Thoracic aorta (tissue), 2 donors: ENCODE measurements around the gene EEIG2. TPM values are rescaled to one million over a fixed set of nuclear protein-coding genes. Genes with fewer than 3 reads are reported as not detected.

Experiments used
- ATAC-seq: fragments of 150-250 bp; one replicate; pipeline ENCODE4 v1.8.0; 2017; ENCODE audit warnings: low read depth; ENCODE audit not compliant: insufficient number of reproducible peaks, low FRiP score
- DNase-seq: peaks from one replicate; pipeline ENCODE4 v3.0.0-alpha.2; 2020; ENCODE audit warnings: low spot score
- H3K27ac ChIP-seq, 2 donors: fragments of 200-600 bp; sonication (generic); 1 replicate in 1 of 2; 2 replicates in 1 of 2; pipeline ENCODE4 v1.5.1; 2016; ENCODE audit warnings: mild to moderate bottlenecking in 2 of 2, moderate library complexity in 2 of 2
- H3K27me3 ChIP-seq: fragments of 200-600 bp; sonication (generic); replicated peaks from 2 replicates; pipeline ENCODE4 v1.6.0; 2016; ENCODE audit warnings: mild to moderate bottlenecking; ENCODE audit not compliant: insufficient read depth
- H3K36me3 ChIP-seq: fragments of 200-600 bp; sonication (generic); one replicate; pipeline ENCODE4 v1.5.1; 2016
- H3K4me1 ChIP-seq, 2 donors: fragments of 200-600 bp; sonication (generic); 1 replicate in 1 of 2; 2 replicates in 1 of 2; pipeline versions ENCODE4 v1.5.1 to v1.6.0; 2016; ENCODE audit warnings: low read depth in 2 of 2, mild to moderate bottlenecking in 1 of 2; ENCODE audit not compliant: control insufficient read depth in 1 of 2
- H3K4me3 ChIP-seq: fragments of 200-600 bp; sonication (generic); 2 replicates; pipeline ENCODE4 v1.5.1; 2016; ENCODE audit warnings: mild to moderate bottlenecking
- H3K9me3 ChIP-seq: fragments of 200-600 bp; sonication (generic); 2 replicates; pipeline ENCODE4 v1.5.1; 2016
- total RNA-seq, 2 donors: library from RNA; depleted of rRNA; stranded (reverse); fragments of >200 nt; gene quantifications; one replicate each; pipeline versions ENCODE4 v1.1.0 to v1.2.3, GENCODE V29; 2016
- TF ChIP-seq, protein P1 (sequence below): fragments of 200-600 bp; sonication (generic); IDR thresholded peaks from one replicate; pipeline ENCODE4 v1.5.1; 2019; ENCODE audit warnings: antibody characterized with exemption

EEIG2 gene
- total RNA-seq, 2 donors from 2014 or later: 13.5 to 15.0 TPM

DNA sequence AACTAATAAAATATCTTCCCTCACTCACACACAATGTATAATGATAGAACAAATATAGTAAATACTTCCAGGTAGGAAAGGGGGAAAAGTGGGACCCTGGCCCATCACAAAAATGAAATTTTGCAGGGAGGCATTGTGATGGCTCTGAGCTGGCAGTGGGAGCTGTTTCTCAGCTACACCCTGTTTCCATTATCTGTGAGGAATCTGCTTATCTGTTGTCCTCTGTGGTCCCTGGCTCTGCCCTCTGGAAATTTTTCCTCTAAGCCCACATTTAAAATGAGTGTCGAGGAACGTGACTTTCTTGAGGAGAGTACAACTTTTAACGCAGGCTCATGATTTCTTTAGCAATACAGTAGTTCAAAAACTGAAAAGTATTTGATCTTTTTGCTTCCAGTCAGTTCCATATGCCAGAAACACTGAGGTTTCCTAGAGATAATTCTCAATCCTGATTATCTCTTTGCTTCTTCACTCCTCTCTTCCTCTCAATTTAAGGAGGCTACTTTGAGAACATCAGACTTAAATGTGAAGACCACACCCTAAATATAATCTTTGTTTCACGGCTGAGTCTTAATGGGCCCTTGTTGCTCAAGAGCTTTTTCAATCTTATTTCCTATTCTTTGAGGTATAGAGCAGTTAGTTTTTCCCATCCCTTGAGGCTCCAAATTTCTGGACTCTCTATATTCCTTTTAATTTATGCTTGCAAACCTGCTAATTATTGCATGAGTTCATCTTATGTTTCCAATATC is 5.0 kb upstream of the EEIG2 start:
- Histone ChIP-seq H3K4me1 (no peaks in the 10 kb centered on the region), H3K27ac (no peak overlapping the region), H3K4me3 (no peak overlapping the region), H3K27me3 (no peaks in the 10 kb centered on the region), H3K36me3 (no peaks in the 10 kb centered on the region), H3K9me3 (no peaks in the 10 kb centered on the region)
- TF ChIP-seq, protein P1, sequence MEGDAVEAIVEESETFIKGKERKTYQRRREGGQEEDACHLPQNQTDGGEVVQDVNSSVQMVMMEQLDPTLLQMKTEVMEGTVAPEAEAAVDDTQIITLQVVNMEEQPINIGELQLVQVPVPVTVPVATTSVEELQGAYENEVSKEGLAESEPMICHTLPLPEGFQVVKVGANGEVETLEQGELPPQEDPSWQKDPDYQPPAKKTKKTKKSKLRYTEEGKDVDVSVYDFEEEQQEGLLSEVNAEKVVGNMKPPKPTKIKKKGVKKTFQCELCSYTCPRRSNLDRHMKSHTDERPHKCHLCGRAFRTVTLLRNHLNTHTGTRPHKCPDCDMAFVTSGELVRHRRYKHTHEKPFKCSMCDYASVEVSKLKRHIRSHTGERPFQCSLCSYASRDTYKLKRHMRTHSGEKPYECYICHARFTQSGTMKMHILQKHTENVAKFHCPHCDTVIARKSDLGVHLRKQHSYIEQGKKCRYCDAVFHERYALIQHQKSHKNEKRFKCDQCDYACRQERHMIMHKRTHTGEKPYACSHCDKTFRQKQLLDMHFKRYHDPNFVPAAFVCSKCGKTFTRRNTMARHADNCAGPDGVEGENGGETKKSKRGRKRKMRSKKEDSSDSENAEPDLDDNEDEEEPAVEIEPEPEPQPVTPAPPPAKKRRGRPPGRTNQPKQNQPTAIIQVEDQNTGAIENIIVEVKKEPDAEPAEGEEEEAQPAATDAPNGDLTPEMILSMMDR: no peak
- DNase-seq (no peak), ATAC-seq (no peak)

DNA sequence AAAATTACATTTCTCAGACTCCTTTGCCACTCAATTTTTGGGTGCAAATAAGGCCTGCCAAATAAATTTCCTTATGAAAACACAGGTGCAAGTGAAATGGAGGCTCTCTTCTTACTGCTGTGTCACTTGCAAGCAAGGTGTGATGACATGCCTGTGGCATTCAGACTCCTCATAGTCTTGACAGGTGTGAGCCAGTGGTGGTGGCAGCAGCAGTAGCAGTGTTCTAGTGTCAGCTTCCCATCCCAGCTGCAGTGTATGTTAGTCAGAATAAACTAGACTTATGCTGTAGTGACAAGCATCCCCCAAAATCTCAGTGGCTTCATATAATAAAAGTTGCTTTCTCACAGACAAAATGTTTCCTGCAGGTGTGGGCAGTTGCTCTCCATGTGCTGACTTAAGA is 3.8 kb upstream of the EEIG2 start:
- Histone ChIP-seq H3K36me3 (no peaks in the 10 kb centered on the region), H3K4me1 (peaks cover 2 to 6% of the 10 kb centered on the region in 2 donors), H3K27ac (no peak overlapping the region), H3K9me3 (no peaks in the 10 kb centered on the region), H3K4me3 (no peak overlapping the region), H3K27me3 (no peaks in the 10 kb centered on the region)
- ATAC-seq (no peak), DNase-seq (no peak)
- TF ChIP-seq, protein P1: no peak

DNA sequence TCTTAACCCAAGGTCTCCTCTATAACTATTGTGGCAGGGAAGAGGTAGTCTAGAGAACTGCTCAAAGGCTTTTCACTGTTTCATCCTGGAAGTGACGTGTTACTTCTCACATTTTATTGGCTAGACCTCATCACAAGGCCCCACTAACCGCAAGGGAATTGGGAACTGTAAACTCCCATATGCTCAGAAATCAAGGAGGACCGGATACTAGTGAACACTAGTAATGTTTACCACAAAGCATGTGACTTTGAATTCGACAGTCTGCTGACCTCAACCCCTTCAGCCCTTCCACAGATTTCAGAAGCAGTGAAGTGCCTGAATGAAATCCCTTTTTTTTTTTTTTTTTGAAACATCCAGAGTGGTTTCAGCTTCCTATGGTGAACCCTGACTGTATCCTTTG is 3.4 kb upstream of the EEIG2 start:
- no peaks in the 10 kb centered on the region for H3K36me3 ChIP-seq
- no peak for DNase-seq
- ATAC-seq: no peak
- H3K4me3 ChIP-seq: no peak overlapping the region
- H3K27ac ChIP-seq: peak overlapping the region in 1 of 2 donors; percentile 35
- H3K9me3 ChIP-seq: no peaks in the 10 kb centered on the region
- peaks cover 4 to 11% of the 10 kb centered on the region in 2 donors for H3K4me1 ChIP-seq
- H3K27me3 ChIP-seq: no peaks in the 10 kb centered on the region
- TF ChIP-seq, protein P1: no peak

DNA sequence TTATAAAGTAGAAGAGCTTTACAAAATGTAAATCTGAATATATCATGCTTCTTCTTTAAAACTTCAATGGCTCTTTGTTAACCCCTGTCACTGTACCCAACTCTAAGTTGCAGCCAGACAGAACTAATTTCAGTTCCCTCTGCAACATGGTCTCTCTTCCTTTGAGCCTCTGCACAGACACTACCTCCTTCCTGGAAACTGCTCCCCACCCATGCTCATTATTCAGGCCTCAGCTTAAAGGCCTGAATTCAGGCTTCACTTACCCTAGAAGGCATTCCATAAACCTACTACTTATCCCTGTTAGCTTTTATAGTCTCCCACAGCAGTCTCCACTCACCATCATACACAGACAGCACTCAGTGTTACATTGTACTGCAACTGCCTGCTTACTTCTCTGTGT is 2.6 kb upstream of the EEIG2 start:
- no peak for ATAC-seq
- TF ChIP-seq, protein P1: no peak
- Histone ChIP-seq H3K27ac (peak overlapping the region in 1 of 2 donors; percentile 35), H3K27me3 (no peaks in the 10 kb centered on the region), H3K36me3 (no peaks in the 10 kb centered on the region), H3K9me3 (no peaks in the 10 kb centered on the region), H3K4me3 (no peak overlapping the region), H3K4me1 (peaks cover 11 to 19% of the 10 kb centered on the region in 2 donors)
- no peak for DNase-seq

DNA sequence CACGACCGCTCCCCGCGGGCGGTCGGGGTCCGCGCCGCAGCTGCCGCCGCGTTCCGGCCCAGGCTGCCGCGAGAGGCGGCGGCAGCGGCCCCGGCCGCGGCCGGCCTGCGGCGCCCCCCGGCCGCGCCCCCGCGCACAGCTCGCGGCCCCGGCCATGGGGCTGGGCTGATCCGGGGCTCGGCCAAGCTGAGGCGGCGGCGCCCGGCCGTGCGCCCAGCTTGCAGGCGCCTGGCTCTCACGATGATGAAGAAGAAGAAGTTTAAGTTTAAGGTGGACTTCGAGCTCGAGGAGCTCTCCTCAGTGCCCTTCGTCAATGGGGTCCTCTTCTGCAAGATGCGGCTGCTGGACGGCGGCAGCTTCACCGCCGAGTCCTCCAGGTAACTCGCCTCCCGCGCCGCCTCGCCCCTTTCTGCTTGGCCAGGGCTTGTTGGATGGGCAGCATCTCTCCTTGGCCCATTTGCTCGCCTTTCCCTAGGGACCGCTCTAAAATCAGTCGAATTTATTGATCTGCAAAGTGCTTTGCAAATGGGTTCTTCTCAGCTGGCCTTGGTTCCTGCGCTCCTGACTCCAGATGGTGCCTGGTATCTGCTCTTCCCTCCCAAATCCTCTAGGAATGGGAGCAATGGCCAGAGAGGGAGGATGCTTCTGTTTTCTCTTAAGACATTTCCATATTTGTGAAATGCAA is 431 bp downstream of the EEIG2 start:
- ATAC-seq (peak; percentile 35), DNase-seq (no peak)
- Histone ChIP-seq H3K4me3 (peak overlapping the region; percentile 92), H3K27ac (peak overlapping the region; percentile 36 to 54), H3K36me3 (no peaks in the 10 kb centered on the region), H3K27me3 (no peaks in the 10 kb centered on the region), H3K4me1 (peaks cover 16 to 22% of the 10 kb centered on the region in 2 donors), H3K9me3 (no peaks in the 10 kb centered on the region)
- TF ChIP-seq, protein P1: no peak
